Measurements from ENCODE around the gene MYO9B.

Gene MYO9B

DNA sequence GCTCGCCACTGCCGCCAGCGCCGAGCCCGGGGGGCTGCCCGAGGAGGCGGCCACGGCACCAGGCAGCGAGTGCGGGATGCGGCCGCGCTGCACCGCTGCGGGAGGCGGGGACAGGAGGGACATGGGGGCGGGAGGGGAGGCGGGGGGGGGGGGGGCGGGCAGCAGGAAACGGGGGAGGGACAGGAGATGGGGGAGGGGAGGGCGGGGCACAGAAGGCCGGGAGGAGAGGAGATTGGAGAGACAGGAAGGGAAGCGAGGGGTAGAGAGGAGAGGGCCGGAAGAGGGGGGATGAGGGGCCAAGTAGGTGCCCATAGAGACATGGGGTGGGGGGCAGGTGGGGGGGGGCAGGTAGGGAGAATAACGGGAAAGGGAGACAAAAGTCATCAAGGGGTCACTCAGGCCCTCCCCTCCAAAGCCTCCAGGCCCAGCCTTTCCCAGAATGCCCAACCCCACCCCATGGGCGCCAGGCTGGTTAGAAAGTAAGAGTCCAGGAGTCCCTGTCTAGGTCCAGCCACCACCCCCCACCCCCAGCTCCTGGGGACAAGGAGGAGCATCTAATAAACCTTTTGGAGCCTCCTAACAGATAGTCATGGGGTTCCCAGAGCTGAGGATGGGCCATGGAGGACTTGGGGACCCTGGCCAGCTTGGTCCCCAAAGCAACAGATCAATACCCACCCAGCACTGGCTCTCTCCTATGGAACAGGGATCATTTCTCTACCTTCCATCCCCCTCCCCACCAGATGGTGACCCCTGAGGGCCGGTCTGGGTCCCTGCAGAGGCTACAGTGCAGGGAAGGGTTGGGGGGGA lies 160.6 kb downstream of the MYO9B start:
- FAIRE-seq, result no peak
- peak; percentile 77 for DNase-seq (ENCODE audit: insufficient read length, low spot score)

DNA sequence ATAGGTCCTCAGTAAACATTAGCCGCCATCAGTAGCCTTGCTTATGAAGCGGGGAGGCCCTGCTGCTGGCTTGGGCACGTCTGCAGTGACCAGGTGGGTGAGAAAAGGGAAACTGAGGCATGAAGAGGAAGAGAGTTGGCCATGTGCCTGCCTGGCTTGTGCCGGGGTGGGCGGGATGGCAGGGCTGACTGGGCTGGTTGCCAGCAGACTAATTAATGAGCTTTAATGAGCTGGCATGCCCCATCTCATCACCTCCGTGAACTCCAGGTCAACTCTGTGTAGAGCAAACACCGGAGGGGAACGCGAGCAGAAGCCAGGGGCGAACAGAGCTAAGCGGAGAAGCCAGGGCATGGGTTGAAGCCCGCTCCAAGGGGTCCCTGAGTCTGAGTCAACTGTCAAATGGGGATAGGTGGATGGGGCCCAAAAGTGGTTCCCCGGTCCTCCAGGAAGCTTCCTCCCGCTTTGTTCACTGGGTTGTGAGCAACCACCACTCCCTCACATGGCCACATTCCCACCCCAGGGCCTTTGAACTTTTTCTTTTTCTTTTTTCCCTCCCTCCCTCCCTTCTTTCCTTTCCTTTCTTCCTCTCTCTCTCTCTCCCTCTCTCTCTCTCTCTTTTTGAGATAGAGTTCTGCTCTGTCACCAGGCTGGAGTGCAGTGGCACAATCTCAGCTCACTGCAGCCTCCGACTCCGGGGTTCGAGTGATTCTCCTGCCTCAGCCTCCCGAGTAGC lies 161.4 kb downstream of the MYO9B start:
- DNase-seq (ENCODE audit: insufficient read length, low spot score) (no peak), FAIRE-seq (no peak)

- DNase-seq (ENCODE audit: insufficient read length, low spot score) (no peak), FAIRE-seq (no peak)
Observed at GRCh38 chr19:17237747-17238706, 162.4 kb downstream of the MYO9B start.

- no peak for FAIRE-seq
- no peak for DNase-seq (ENCODE audit: insufficient read length, low spot score)
Observed at GRCh38 chr19:17240062-17240752, 164.6 kb downstream of the MYO9B start.

GRCh38 chr19:17240826-17241399 lies 165.3 kb downstream of the MYO9B start:
- FAIRE-seq (no peak), DNase-seq (ENCODE audit: insufficient read length, low spot score) (no peak)

- FAIRE-seq, result no peak
- DNase-seq (ENCODE audit: insufficient read length, low spot score), result no peak
Observed at GRCh38 chr19:17242431-17243208, 167.0 kb downstream of the MYO9B start.

DNA sequence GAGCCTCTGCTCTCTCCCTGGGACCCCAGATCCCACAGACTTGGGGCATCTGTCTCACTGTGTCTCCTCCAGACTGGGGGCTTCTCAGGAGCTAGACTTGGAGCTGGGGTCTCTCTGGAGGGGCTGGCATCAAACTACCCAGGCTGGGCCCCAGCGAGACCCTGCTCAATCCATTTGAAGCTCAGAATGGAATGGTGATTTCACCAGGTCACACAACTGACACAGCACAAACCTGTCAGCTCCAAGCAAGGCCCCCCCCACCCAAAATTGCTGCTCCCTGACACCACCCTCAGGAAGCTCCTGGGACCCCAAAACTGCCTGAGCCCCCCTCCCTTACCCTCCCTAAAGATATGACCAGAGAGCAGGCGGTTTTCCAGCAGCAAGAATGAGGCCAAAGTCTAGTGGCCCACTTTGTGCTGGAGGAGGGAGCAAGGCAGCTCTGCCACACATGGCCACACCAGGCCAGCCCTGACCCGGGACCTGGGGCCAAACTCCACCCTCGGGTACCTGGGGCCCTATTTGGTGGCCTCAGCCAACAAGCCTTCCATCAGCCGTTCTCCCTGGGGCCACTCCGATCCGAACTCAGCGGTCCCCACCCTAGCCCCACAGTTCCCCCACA lies 167.7 kb downstream of the MYO9B start:
- DNase-seq (ENCODE audit: insufficient read length, low spot score), result no peak
- FAIRE-seq, result no peak

GRCh38 chr19:17243830-17244617 lies 168.4 kb downstream of the MYO9B start:
- DNase-seq (ENCODE audit: insufficient read length, low spot score) (no peak), FAIRE-seq (no peak)

DNA sequence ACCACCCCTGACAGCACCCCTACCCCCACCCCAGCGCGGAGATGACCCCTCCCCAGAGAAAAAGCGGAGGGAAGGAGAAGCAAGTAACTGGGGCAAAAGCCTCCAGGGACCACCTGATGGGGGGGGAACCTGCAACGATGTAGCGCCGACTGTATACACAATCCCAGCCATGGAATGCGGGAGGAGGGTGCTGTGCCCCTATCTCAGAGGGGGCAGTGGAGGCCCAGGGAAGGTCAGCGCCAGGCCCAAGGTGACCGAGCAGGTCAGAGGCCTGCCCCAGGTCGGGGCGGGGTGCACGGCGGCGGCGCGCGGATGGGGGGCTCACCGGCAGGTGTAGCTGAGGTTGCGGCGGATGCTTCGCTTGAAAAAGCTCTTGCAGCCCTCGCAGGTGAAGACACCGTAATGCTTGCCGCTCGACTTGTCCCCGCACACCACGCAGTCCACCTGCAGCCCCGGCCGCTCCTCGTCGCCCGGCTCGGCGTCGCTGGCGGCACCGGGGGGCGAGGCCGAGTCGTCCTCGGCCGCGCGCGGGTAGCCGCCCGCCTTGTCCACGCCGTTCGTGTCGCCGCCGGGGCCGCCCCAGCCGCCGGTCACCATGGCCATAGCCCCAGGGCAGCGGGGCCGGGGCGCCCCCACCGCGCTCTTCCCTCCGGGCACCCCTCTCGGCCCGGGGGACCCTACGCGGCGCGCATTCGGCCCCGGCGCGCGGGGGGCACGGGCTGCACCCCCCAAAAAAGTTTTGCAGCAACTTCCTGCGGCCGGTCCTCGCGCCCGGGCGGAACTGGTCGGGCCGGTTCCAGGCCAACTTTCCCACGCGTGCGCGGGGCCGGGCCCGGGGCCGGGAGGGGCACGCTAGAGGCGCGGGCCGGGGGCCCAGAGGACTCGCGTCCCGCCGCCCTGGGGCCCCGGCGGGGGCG lies 169.3 kb downstream of the MYO9B start:
- FAIRE-seq, result peak; percentile 16

DNA sequence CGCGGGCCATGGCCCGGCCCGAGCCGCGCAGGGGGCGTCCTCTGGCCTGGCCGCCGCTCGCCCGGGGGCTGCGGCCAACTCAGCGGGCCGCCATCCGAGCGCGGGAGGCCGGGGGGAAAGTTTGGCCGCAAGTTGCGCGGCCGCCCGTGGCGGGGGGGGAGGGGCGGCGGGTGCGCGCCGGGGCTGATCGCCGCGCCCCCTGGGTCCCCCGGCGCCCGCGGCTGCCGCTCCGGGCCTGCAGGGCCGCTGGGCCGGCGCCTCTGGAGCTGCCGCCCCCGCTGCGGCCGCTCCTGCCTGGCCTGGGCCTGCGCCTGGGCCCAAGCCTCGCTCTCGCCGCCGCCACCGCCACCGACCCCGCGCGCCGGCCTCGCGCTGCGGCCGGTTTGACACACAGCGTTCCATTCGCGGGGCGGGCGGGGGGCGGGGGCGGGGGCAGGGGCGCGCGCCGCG lies 170.0 kb downstream of the MYO9B start, which contains the start of gene NR2F6:
Gene NR2F6, minus strand, starts transcription at position 385 of the 450 bp plus-strand sequence. CDS start 699 bp downstream, outside the sequence.
- DNase-seq (ENCODE audit: insufficient read length, low spot score) (no peak), FAIRE-seq (no peak)

More for the DNA sequence above, 169.3 kb downstream of the MYO9B start:
- no peak for DNase-seq (ENCODE audit: insufficient read length, low spot score)

DNA sequence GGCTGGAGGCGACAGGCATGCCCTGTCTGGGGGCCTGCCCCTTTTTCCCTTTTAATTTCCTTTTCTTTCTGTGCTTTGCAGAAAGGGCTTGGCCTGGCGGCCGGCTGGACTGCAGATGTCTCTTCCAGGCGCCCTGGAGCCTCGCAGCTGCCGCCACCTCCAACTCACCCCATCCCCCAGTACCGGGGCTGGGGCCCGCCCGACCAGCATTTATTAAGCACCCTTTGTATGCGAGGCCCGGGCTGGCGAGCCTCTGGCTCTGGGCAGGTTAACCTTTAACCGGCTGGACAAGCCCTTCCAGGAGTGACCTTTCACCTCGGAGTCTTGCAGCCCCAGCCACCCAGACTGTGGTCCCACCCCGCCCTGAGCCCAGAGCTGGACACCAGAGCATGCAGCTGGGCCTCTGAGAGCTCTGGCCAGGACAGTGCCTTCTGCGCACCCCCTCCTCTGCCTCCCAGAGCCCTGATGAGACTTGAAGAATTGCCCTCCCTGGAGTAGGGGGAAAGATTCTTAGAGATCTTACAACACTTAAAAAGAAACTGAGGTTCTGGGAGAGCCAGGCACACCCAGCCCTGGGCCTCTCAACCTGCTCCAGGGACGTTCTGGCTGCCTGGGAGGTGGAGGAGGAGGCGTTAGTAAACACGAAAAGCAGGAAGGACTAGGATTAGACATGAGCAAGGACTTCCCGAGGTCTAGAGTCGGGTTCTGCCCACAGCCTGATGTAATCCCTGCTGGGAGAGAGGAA lies 171.3 kb downstream of the MYO9B start:
- no peak for FAIRE-seq
- no peak for DNase-seq (ENCODE audit: insufficient read length, low spot score)

DNA sequence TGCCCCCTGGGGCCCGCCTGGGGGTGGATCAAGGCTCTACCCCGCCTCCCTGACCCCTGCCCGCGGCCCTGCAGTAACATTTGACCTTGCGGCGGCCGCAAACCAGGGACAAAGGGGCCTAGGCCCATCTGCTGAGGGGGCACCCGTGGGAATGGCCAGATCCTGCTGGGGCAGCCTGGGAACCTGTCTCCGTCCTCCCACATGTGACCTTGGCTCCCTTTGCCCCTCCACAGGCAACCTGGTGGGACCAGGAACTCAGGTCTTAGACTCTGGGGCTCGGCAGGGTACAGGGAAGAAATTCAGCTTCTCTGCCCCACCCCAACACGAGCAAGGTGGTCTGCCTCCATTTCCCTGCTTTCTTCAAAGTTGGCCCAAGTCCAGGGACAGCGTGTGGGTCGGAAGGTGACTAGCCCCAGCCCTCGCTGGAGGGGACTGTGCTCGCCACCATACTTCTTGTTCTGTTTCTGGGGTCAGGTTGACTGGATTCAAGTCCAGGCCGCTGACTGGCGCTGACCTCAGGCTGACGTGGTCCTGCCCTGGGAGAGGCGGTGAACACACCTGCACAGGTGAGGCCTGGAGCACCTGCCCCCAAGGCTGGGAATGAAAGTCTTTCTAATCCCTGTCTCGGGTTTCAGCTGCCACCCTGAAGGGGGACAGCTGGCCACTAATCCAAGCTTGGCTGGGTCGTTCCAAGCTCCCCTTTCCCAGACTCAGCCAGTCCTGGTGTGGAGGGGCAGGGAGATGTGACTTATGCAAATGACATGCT lies 172.6 kb downstream of the MYO9B start:
- DNase-seq (ENCODE audit: insufficient read length, low spot score), result no peak
- peak; percentile 73 for FAIRE-seq

DNA sequence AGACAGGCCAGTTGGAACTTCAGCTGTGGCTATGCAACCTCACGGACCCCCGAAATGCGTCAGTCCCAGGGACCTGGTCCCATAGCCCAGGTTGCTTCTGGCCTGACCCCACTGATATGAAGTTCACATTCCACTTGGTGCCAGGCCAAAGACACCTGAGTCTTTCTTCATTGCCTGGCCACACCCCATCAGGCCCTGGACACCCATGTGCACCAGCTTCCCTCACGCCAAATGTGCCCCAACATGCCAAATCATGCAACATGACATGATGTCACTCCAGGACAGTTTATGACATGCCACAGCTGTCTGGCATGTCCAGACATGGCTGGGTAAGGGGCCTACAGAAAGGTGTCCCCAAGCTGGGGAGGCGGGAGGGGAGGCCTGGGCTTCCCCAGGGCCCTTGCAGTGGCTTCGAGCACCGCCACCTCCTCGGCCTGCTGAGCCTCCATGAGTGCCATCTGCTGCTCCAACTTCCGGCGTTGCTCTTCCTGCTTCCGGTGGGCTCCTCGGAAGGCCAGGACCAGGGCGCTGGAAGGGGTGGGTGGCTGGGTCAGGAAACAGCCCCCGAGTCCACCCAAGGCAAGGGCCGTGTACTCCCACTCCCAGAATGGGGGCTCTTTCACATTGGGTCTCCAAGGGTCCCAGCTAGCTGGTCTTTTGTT lies 174.4 kb downstream of the MYO9B start:
- peak; percentile 84 for FAIRE-seq
- no peak for DNase-seq (ENCODE audit: insufficient read length, low spot score)

DNA sequence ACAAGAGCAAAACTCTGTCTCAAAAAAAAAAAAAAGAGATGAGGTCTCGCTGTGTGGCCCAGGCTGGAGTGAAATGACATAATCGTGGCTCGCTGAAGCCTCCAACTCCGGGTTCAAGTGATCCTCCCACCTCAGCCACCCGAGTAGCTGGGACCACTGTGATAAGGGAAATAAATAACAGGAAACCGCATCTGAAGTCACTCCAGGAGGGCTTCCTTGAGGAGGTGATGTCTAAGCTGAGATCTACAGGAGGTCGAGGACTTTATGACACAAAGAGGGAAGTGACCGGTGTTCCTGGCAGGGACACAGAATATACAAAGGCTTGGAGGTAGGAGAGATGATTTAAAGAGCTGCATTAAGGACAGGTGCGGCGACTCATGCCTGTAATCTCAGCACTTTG lies 179.1 kb downstream of the MYO9B start:
- FAIRE-seq (no peak), DNase-seq (ENCODE audit: insufficient read length, low spot score) (no peak)

DNA sequence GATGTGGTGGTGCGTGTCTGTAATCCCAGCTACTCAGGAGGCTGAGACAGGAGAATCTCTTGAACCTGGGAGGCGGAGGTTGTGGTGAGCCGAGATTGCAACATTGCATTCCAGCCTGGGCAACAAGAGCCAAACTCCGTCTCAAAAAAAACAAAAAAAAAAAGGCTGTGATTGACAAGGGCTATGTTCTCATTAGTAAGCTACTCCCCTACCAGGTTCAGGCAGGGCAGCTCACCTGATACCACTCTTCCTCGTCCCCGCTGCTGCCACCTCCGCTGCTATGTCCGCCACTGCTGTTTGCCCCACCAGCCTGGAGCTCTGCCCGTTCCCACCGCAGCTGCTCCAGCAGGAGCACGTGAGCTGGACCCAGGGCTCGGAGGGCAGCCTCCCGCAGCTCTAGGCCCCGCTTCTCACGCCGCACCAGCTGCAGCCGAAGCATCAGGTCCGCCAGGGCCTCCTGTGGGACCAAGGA lies 179.6 kb downstream of the MYO9B start:
- DNase-seq (ENCODE audit: insufficient read length, low spot score) (no peak), FAIRE-seq (no peak)
